NT2/D1 (cell line): ENCODE results near the gene PIK3CD.

Experiments used
- DNase-seq: peaks from one replicate; pipeline ENCODE4 v3.0.0-alpha.2; 2011; ENCODE audit warnings: low read depth, low spot score
- H3K27me3 ChIP-seq: 2 replicates; pipeline ENCODE4 v1.6.0; 2011; ENCODE audit warnings: mild to moderate bottlenecking; ENCODE audit not compliant: insufficient read length, insufficient read depth
- H3K36me3 ChIP-seq: 2 replicates; pipeline ENCODE4 v1.6.1; 2011; ENCODE audit warnings: mild to moderate bottlenecking, low read length, mixed read lengths; ENCODE audit not compliant: insufficient read depth, insufficient read length
- H3K4me1 ChIP-seq: 2 replicates; pipeline ENCODE4 v1.5.1; 2011; ENCODE audit not compliant: insufficient read depth, insufficient read length
- H3K4me3 ChIP-seq: 2 replicates; pipeline ENCODE4 v1.5.1; 2011; ENCODE audit warnings: low read depth; ENCODE audit not compliant: insufficient read length
- H3K9ac ChIP-seq: 2 replicates; pipeline ENCODE4 v1.6.0; 2011; ENCODE audit warnings: low read depth; ENCODE audit not compliant: insufficient read length
- H3K9me3 ChIP-seq: 2 replicates; pipeline ENCODE4 v1.5.1; 2011; ENCODE audit warnings: mild to moderate bottlenecking, low read length; ENCODE audit not compliant: insufficient read depth
- SUZ12 ChIP-seq: IDR thresholded peaks from 2 replicates; pipeline ENCODE4 v1.6.1; 2011; ENCODE audit not compliant: insufficient read length, insufficient read depth; ENCODE audit errors: extremely low read depth
- YY1 ChIP-seq: IDR thresholded peaks from 2 replicates; pipeline ENCODE4 v1.6.1; 2011; ENCODE audit not compliant: insufficient read length, insufficient read depth
- ZNF274 ChIP-seq: IDR thresholded peaks from 2 replicates; pipeline ENCODE4 v1.6.1; 2011; ENCODE audit warnings: mild to moderate bottlenecking, low read depth, low read length

The PIK3CD gene

GRCh38 chr1:9612162-9612845, 39.2 kb upstream of the PIK3CD start:
- Histone ChIP-seq H3K27me3 (no peaks in the 10 kb centered on the region), H3K36me3 (peaks cover 54% of the 10 kb centered on the region), H3K4me1 (peaks cover 3% of the 10 kb centered on the region), H3K9ac (no peak overlapping the region), H3K4me3 (no peak overlapping the region), H3K9me3 (no peaks in the 10 kb centered on the region)
- TF ChIP-seq ZNF274 (no peak), YY1 (no peak), SUZ12 (no peak)
- no peak for DNase-seq

GRCh38 chr1:9612871-9613624, 38.5 kb upstream of the PIK3CD start:
- peaks cover 49% of the 10 kb centered on the region for H3K36me3 ChIP-seq
- H3K9ac ChIP-seq: no peak overlapping the region
- TF ChIP-seq ZNF274: no peak
- no peak for TF ChIP-seq YY1
- no peak for TF ChIP-seq SUZ12
- H3K9me3 ChIP-seq: no peaks in the 10 kb centered on the region
- H3K4me3 ChIP-seq: no peak overlapping the region
- peaks cover 3% of the 10 kb centered on the region for H3K4me1 ChIP-seq
- DNase-seq: no peak
- no peaks in the 10 kb centered on the region for H3K27me3 ChIP-seq

GRCh38 chr1:9613625-9614299, 37.8 kb upstream of the PIK3CD start:
- Histone ChIP-seq H3K4me3 (no peak overlapping the region), H3K36me3 (peaks cover 43% of the 10 kb centered on the region), H3K4me1 (peaks cover 3% of the 10 kb centered on the region), H3K9ac (no peak overlapping the region), H3K9me3 (no peaks in the 10 kb centered on the region), H3K27me3 (no peaks in the 10 kb centered on the region)
- DNase-seq: no peak
- no peak for TF ChIP-seq ZNF274
- TF ChIP-seq SUZ12: no peak
- no peak for TF ChIP-seq YY1

GRCh38 chr1:9615316-9616063, 36.0 kb upstream of the PIK3CD start:
- Histone ChIP-seq H3K36me3 (peaks cover 27% of the 10 kb centered on the region), H3K9ac (peak overlapping the region; percentile 10), H3K4me1 (peaks cover 3% of the 10 kb centered on the region), H3K4me3 (no peak overlapping the region), H3K9me3 (no peaks in the 10 kb centered on the region), H3K27me3 (no peaks in the 10 kb centered on the region)
- TF ChIP-seq SUZ12: no peak
- TF ChIP-seq ZNF274: no peak
- no peak for TF ChIP-seq YY1
- peak; percentile 18 for DNase-seq

- TF ChIP-seq SUZ12 (no peak), YY1 (no peak), ZNF274 (no peak)
- no peaks in the 10 kb centered on the region for H3K9me3 ChIP-seq
- peaks cover 3% of the 10 kb centered on the region for H3K4me1 ChIP-seq
- no peak overlapping the region for H3K4me3 ChIP-seq
- H3K9ac ChIP-seq: no peak overlapping the region
- no peak for DNase-seq
- no peaks in the 10 kb centered on the region for H3K36me3 ChIP-seq
- no peaks in the 10 kb centered on the region for H3K27me3 ChIP-seq
These were observed 32.4 kb upstream of the PIK3CD start for GRCh38 chr1:9618909-9619679.

GRCh38 chr1:9621032-9621431, 30.5 kb upstream of the PIK3CD start:
- H3K9me3 ChIP-seq: no peaks in the 10 kb centered on the region
- DNase-seq: no peak
- no peaks in the 10 kb centered on the region for H3K4me1 ChIP-seq

More at GRCh38 chr1:9621032-9621431, 30.5 kb upstream of the PIK3CD start:
- Histone ChIP-seq H3K4me3 (no peak overlapping the region), H3K36me3 (no peaks in the 10 kb centered on the region), H3K27me3 (no peaks in the 10 kb centered on the region), H3K9ac (no peak overlapping the region)
- TF ChIP-seq SUZ12 (no peak), ZNF274 (no peak), YY1 (no peak)
